ENCODE data around the gene CHD3.

CHD3 gene

GRCh38 chr17:7909089-7909488, 20.5 kb downstream of the CHD3 start:
- no peaks in the 10 kb centered on the region for H3K79me2 ChIP-seq (ENCODE audit: insufficient read depth, low read length)
- DNase-seq (no peak), ATAC-seq (ENCODE audit: insufficient read depth, low read depth) (no peak)
- H3K27me3 ChIP-seq (ENCODE audit: insufficient read depth, low read length, poor library complexity), result no peaks in the 10 kb centered on the region
- peaks cover 7% of the 10 kb centered on the region for H3K4me1 ChIP-seq (ENCODE audit: insufficient read depth, low read length)
- H2AFZ ChIP-seq (ENCODE audit: low read depth, low read length), result no peak overlapping the region
- H4K20me1 ChIP-seq (ENCODE audit: insufficient read depth, low read length), result 0 out of 2 replicates have a peak, but pooled peaks cover 6% of the 10 kb centered on the region
- no peak overlapping the region for H3K4me2 ChIP-seq (ENCODE audit: insufficient read depth, low read length)
- no peak for TF ChIP-seq EZH2 (IDR thresholded peaks at IDR 0.05; ENCODE audit: borderline replicate concordance, low read depth, low read length, severe bottlenecking)
- TF ChIP-seq CTCF (IDR thresholded peaks at IDR 0.05; ENCODE audit: borderline replicate concordance, extremely low read depth, low read length, poor library complexity, severe bottlenecking), result no peak
- no peak overlapping the region for H3K27ac ChIP-seq (ENCODE audit: low read length)
- H3K36me3 ChIP-seq (ENCODE audit: insufficient read depth, low read length), result peaks cover 87% of the 10 kb centered on the region
- H3K4me3 ChIP-seq (ENCODE audit: low read depth in 1 of 2, low read length in 2 of 2), result no peak overlapping the region
- H3K9ac ChIP-seq (ENCODE audit: low read depth, low read length), result no peak overlapping the region
- H3K9me3 ChIP-seq (ENCODE audit: insufficient read depth, low read length, severe bottlenecking), result no peaks in the 10 kb centered on the region

GRCh38 chr17:7910281-7910680, 21.7 kb downstream of the CHD3 start:
- no peak for TF ChIP-seq EZH2 (IDR thresholded peaks at IDR 0.05; ENCODE audit: borderline replicate concordance, low read depth, low read length, severe bottlenecking)
- no peak for TF ChIP-seq CTCF (IDR thresholded peaks at IDR 0.05; ENCODE audit: borderline replicate concordance, extremely low read depth, low read length, poor library complexity, severe bottlenecking)
- Histone ChIP-seq H3K9me3 (ENCODE audit: insufficient read depth, low read length, severe bottlenecking) (no peaks in the 10 kb centered on the region), H3K27me3 (ENCODE audit: insufficient read depth, low read length, poor library complexity) (no peaks in the 10 kb centered on the region), H3K4me1 (ENCODE audit: insufficient read depth, low read length) (peaks cover 19% of the 10 kb centered on the region), H3K4me2 (ENCODE audit: insufficient read depth, low read length) (no peak overlapping the region), H3K79me2 (ENCODE audit: insufficient read depth, low read length) (peaks cover 9% of the 10 kb centered on the region), H3K36me3 (ENCODE audit: insufficient read depth, low read length) (peaks cover 75% of the 10 kb centered on the region), H3K4me3 (ENCODE audit: low read depth in 1 of 2, low read length in 2 of 2) (no peak overlapping the region), H4K20me1 (ENCODE audit: insufficient read depth, low read length) (peaks cover 7% of the 10 kb centered on the region; the same call in 1 of the 2 replicates), H3K27ac (ENCODE audit: low read length) (no peak overlapping the region), H2AFZ (ENCODE audit: low read depth, low read length) (no peak overlapping the region), H3K9ac (ENCODE audit: low read depth, low read length) (no peak overlapping the region)
- ATAC-seq (ENCODE audit: insufficient read depth, low read depth) (no peak), DNase-seq (no peak)

DNA sequence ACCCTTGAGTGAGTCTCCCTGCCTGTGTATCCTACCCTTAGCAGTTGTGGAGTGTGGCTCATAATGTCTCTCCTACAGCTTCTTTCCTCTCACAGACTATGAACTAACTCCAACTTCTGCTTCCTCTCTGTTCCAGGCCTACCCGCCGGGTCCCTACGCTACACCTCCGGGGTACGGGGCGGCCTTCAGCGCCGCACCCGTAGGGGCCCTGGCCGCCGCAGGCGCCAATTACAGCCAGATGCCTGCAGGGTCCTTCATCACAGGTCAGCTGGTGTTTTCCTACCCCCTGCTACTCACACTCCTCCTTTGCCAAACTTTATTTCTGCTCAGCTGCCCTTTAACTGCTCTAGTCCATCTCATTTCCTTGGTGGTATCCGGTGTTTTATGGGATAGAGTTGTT, 22.1 kb downstream of the CHD3 start:
- H3K4me1 ChIP-seq (ENCODE audit: insufficient read depth, low read length), result peaks cover 23% of the 10 kb centered on the region
- H3K36me3 ChIP-seq (ENCODE audit: insufficient read depth, low read length), result peaks cover 70% of the 10 kb centered on the region
- no peak for ATAC-seq (ENCODE audit: insufficient read depth, low read depth)
- H2AFZ ChIP-seq (ENCODE audit: low read depth, low read length), result no peak overlapping the region
- peaks cover 9% of the 10 kb centered on the region for H3K79me2 ChIP-seq (ENCODE audit: insufficient read depth, low read length)
- H3K9me3 ChIP-seq (ENCODE audit: insufficient read depth, low read length, severe bottlenecking), result no peaks in the 10 kb centered on the region
- H3K9ac ChIP-seq (ENCODE audit: low read depth, low read length), result no peak overlapping the region
- H3K27ac ChIP-seq (ENCODE audit: low read length), result no peak overlapping the region
- no peak for TF ChIP-seq CTCF (IDR thresholded peaks at IDR 0.05; ENCODE audit: borderline replicate concordance, extremely low read depth, low read length, poor library complexity, severe bottlenecking)
- no peak for TF ChIP-seq EZH2 (IDR thresholded peaks at IDR 0.05; ENCODE audit: borderline replicate concordance, low read depth, low read length, severe bottlenecking)
- peaks cover 9% of the 10 kb centered on the region; the same call in 1 of the 2 replicates for H4K20me1 ChIP-seq (ENCODE audit: insufficient read depth, low read length)
- no peak overlapping the region for H3K4me3 ChIP-seq (ENCODE audit: low read depth in 1 of 2, low read length in 2 of 2)
- H3K4me2 ChIP-seq (ENCODE audit: insufficient read depth, low read length), result no peak overlapping the region
- DNase-seq, result no peak
- no peaks in the 10 kb centered on the region for H3K27me3 ChIP-seq (ENCODE audit: insufficient read depth, low read length, poor library complexity)

GRCh38 chr17:7911116-7911515, 22.5 kb downstream of the CHD3 start:
- H3K27me3 ChIP-seq (ENCODE audit: insufficient read depth, low read length, poor library complexity), result no peaks in the 10 kb centered on the region
- no peak overlapping the region for H3K4me2 ChIP-seq (ENCODE audit: insufficient read depth, low read length)
- peaks cover 26% of the 10 kb centered on the region for H3K4me1 ChIP-seq (ENCODE audit: insufficient read depth, low read length)
- ATAC-seq (ENCODE audit: insufficient read depth, low read depth) (no peak), DNase-seq (no peak)
- H3K9me3 ChIP-seq (ENCODE audit: insufficient read depth, low read length, severe bottlenecking), result no peaks in the 10 kb centered on the region
- no peak for TF ChIP-seq EZH2 (IDR thresholded peaks at IDR 0.05; ENCODE audit: borderline replicate concordance, low read depth, low read length, severe bottlenecking)
- no peak overlapping the region for H3K4me3 ChIP-seq (ENCODE audit: low read depth in 1 of 2, low read length in 2 of 2)
- no peak overlapping the region for H2AFZ ChIP-seq (ENCODE audit: low read depth, low read length)
- H3K9ac ChIP-seq (ENCODE audit: low read depth, low read length), result no peak overlapping the region
- H4K20me1 ChIP-seq (ENCODE audit: insufficient read depth, low read length), result peaks cover 9% of the 10 kb centered on the region; the same call in 1 of the 2 replicates
- peaks cover 66% of the 10 kb centered on the region for H3K36me3 ChIP-seq (ENCODE audit: insufficient read depth, low read length)
- H3K79me2 ChIP-seq (ENCODE audit: insufficient read depth, low read length), result peaks cover 9% of the 10 kb centered on the region
- H3K27ac ChIP-seq (ENCODE audit: low read length), result no peak overlapping the region

Data from DND-41 (cell line).